Measurements from ENCODE around the gene SDK1.
"Not testable (repeated sequence)": the region's sequence is repeated elsewhere in the genome, so short reads cannot be mapped to it uniquely, and the experiment has no call there.

Gene SDK1

DNA sequence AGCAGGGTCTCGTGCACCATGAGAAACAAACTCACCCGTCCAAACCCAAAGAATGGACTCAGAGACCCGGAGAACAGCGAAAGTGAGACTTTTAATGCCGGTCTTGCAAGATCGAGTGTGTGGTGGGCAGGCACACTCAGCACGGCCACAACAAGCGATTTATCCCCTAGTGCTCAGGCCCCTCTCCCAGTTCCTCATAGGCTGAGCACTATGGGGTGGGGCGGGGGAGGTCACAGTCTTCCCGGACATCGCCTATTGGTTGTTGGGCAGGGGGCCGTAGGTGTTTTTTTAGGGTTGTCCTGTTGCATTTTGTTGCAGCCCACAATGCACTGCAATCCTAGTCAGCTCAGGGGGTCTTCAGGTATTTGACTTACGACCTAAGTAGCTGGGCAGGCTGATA lies 772.7 kb downstream of the SDK1 start:
- ATAC-seq, result no peak
- no peak for DNase-seq

DNA sequence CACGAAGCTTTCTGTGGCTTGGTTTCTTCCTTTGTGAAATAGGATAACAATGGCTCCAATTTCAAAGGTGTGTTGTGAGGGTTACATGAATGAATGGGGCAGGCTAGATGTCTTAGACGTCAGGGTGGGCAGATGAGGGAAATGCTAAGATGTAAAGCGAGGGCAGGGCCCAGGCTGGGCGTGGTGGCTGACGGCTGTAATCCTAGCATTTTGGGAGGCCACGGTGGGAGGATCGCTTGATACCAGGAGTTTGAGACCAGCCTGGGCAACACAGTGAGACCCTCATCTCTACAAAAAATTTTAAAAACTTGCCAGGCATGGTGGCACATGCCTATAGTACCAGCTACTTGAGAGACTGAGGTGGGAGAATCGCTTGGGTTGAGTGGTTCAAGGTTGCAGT lies 773.4 kb downstream of the SDK1 start:
- no peak for ATAC-seq
- no peak for DNase-seq

DNA sequence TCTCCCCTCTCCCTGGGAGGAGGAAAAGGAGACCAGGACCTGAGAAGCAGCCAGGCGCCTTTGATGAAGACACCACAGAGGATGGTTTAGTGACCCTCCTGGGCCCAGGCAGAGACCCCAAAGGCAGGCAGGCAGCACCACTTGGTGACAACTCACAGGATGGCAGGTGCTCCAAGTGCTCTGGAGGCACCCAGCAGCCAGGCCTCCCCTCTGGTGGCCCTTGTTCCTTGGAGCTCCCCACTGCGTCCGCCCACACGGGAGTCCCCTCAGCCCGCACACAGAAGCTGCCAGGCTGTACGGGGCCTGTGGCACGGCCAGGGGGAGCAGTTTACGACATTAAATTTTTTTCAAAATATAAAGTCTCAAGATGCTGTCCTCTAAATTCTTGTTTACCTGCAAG lies 773.9 kb downstream of the SDK1 start:
- DNase-seq, result no peak
- no peak for ATAC-seq

DNA sequence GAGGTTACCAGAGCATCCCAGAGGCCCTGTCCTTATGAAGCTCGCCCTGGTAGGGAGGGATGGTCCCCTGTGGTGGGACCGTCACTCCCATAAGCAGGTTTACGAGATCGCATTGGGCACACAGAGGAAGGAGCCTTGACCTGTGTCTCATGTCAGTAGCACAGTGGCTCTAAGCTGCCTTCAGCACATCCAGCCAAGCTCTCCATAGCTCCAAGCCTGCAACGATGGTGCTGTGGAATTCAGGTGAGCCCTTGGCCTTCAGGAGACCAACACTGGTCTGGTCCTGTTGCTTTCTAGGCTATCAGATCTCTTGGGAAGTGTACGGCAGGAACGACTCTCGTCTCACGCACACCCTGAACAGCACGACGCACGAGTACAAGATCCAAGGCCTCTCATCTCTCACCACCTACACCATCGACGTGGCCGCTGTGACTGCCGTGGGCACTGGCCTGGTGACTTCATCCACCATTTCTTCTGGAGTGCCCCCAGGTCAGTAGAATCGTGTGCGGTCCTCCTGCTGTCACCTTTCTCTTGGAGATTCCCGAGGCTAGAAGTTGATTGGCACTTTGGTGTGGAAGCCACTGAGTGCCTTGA lies 775.7 kb downstream of the SDK1 start:
- DNase-seq, result no peak
- ATAC-seq, result no peak

DNA sequence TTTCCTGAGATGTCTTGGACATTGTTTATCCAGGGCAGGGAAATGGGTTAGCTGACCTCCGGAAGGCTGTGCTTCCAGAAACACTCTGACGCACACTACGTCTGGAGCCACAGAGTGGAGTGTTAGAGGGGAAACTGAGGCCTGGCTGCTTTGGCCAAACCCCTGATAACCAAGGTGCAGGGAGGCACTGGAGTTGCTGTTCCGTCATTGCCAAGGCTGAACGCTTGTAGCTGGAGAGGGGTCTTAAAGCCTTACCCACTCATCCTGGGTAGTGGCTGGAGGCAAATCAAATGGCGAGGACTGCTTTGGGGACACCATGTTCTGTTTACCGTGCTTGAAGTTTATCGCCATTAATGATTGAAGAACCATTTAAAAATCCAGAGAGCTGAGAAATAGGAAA lies 776.9 kb downstream of the SDK1 start:
- ATAC-seq (no peak), DNase-seq (no peak)

DNA sequence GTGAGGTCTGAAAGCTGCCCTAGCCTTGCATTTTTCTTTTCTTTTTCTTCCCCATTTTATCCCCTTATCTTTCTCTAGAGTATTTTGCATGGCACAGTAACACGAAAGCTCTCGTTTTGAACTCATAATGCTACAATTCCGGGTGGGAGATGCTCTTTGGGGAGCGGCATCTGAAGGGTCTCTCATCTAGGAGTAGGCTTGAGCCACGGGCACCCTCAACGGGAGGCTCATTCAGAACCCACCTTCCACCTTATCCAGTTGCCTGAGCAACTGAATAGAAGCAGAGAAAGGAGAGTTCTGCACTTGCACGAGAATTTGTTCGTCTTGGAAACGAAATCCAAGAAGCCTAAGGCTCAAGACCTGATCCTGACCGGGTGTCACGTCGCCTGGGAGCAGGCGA lies 777.5 kb downstream of the SDK1 start:
- no peak for ATAC-seq

DNA sequence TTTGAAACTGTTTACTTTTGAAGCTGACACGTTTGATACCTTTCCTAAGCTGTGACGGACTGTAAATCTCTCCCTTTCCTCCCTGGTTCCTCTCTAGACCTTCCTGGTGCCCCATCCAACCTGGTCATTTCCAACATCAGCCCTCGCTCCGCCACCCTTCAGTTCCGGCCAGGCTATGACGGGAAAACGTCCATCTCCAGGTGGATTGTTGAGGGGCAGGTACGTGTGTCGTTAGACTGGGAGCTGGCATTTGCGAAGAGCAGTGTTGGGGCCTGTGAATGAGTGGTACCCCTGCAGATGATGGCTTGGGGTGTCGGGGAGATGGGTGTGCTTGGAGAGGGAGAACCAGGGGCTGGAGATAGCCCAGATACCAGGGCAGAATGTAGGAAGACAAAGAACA lies 778.3 kb downstream of the SDK1 start:
- no peak for ATAC-seq
- no peak for DNase-seq

More for the DNA sequence above, 777.5 kb downstream of the SDK1 start:
- no peak for DNase-seq

DNA sequence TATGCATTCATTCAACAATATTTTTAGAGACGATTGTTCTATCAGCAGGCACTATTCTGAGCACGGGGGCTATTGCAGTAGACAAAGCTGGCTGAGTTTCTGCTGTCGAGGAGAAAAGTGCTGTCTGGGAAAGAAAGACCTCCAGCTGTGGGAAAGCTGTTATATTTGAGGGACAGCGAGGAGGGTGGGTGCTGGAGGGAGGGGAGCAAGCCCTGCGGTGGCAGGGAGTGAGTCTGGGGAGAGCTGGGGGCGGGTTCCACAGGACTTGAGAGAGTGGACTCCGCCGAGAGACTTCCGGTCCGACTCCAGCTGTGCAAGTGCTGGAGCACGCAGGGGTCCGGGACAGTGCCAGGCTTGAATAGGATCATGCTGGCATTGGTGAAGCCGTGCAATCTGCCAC lies 778.9 kb downstream of the SDK1 start:
- no peak for DNase-seq
- no peak for ATAC-seq

DNA sequence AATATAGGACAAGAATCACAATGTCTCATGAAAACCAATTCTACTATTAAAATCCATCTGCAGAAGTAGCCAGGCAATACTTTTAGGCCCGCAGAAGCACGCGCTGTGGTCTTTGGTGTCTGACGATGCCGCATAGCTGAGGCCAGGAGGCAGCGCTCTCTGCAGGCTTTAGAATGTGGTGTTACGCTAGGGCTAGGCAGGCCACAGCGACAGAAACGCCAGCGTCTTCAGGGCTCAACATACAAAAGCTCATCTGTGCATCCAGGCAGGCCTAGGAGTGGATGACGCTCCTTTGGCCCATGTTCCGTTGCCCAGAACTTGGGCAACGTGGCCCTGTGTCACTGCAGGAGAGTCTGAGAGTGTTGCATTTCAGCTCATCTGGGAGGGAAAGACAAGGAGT lies 779.9 kb downstream of the SDK1 start:
- no peak for ATAC-seq

DNA sequence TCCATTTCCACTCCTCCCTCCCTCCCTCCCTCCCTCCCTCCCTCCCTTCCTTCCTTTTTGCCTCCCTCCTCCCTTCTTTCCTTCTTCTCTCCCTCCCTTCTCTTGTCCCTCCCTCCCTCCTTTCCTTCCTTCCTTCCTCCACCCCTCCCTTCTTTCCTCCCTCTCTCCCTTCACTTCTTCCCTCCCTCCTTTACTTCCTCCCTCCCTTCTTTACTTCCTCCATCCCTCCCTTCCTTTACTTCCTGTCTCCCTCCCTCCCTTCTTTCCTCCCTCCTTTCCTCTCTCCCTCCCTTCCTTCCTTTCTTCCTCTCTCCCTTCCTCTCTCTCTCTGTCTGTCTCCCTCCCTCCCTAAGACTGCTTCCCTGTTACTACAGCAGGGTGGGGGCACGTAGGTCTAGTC lies 782.5 kb downstream of the SDK1 start:
- DNase-seq, result no peak
- no peak for ATAC-seq

More for the DNA sequence above, 779.9 kb downstream of the SDK1 start:
- DNase-seq, result no peak

DNA sequence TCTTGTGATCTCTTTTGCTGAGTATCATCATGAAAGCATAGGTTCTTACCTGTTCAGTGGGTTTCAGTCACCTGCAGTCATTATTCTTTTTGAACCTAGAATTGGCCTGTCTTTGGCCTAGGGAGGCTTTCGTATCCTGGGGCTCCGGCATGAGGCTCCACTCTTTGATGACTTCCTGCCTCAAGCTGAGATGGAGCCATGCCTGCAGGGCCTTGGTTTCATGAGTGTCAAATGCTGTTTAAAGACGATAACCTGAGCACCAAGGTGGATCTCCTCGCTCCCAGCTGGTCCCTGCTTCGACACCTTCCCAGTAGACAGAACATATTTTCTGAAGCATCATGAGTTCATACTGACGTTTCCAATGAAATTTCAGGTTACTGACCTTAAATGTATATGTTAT lies 783.2 kb downstream of the SDK1 start:
- ATAC-seq (no peak), DNase-seq (no peak)

DNA sequence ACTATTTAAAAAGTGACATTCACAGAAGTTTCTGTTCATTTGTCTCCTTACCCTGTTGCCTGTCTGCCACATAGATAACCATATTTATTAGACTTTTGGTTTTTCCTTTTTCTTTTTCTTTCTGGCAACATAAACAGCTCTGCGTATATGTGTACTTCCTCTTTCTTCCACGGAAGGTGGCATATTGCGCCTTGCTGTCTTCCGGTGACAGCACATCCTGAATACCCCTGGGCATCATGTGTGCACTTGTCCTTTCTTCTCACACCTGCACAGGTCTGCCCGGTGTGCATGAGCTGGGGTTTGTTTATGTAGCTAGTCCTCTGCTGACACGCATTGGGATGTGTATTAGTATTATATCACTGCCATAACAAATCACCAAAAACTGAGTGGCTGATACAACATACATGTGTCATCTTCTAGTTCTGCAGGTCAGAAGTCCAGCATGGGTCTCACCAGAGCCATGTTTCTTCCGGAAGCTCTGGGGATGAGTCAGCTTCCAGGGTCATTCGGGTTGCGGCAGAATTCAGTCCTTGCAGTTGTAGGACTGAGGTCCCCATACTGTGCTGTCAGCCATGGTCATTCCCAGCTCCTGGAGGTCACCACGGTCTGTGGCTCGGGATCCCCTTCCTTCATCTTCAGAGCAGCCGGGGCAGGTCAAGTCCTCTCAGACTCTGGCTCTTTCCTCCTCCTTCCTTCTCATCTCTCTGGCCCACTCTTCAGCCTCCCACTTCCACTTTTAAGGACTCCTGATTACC lies 785.1 kb downstream of the SDK1 start:
- DNase-seq (no peak), ATAC-seq (no peak)

DNA sequence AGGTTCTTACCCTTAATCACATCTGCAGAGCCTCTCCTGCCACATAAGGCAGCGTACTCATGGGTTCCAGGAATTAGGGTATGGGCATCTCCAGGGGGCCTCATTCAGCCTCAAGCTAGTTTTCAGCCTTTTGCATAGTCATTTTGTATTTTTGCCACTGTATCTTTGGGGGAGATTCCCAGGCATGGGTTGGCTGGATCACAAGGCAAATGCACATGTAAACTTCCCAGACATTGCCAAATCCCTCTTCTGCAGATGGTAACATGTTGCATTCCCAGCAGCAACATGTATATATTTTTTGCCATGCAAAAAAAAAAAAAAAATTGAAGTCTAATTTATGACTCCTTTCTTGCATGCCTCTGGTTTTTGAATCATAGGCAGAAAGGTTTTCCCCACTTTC lies 785.7 kb downstream of the SDK1 start:
- DNase-seq (no peak), ATAC-seq (no peak)

DNA sequence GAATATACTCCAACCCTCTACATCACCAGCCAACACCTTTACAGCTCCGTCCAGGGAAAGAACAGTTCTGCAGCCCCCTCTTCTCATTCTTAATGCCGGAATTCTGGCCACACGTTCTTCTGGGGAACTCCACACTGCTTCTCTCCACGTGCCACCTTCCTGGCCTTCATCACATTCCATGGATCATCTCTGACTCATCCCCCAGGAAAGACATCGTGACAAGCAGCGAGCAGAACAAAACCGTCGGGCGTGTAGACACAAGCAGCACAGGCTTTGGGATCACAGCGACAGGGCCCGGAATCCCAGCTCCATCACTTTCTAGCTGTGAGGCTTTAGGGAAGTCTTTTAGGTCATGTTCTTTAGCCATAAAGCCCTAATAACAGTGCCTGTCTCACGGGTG lies 790.7 kb downstream of the SDK1 start:
- no peak for ATAC-seq
- no peak for DNase-seq

DNA sequence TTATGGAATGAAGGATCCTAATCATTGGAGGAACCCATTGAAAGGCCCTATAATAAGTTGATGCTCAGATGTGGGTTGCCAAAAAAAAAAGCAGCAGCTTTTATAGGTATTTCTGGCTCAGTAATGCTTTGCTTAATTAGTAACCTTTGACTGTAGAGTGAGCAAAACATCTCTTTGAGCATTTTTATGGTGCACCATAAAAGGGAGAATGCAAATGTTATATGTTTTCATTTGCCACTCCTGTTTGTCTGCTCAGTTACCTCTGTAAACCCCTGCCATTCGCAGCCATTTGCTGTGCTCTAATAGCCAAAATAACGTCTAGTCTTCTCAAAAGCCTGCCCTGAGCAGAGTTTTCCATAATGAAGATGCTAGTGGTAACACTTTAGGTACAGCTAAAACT lies 792.0 kb downstream of the SDK1 start:
- ATAC-seq (no peak), DNase-seq (no peak)

DNA sequence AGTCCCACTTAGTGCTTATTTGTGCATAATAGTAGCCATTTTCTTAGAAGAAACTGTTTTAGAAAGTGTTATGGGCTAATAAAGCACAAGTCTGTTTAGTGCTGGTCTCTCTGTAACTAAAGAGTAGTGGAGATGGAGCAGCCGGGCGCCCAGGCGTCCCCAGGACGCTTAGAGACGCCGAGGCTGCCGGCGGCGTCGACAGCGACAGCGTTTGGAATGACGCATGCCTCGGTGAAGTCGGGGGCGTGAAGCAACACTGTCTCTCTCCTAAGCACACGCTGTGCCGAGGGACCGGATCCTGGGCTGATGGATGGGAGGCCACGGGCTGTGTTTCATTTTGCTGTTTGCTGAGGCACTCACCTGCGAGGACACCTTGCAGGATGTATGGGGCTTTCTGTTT lies 792.4 kb downstream of the SDK1 start:
- DNase-seq (no peak), ATAC-seq (no peak)

DNA sequence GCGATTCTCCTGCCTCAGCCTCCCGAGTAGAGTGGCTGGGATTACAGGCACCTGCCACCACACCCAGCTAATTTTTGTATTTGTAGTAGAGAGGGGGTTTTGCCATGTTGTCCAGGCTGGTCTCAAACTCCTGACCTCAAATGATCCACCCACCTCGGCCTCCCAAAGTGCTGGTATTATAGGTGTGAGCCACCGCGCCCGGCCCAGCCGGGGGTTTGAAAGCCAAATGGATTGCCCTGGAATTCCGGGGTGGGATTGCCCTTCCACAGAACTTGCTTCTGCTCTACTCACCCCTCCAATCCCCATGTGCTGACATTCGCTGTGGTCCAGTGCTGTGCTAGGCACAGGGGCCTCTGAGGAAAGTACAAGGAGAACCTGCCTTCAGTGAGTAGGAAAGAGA lies 793.1 kb downstream of the SDK1 start:
- DNase-seq, ATAC-seq: not testable (repeated sequence)

DNA sequence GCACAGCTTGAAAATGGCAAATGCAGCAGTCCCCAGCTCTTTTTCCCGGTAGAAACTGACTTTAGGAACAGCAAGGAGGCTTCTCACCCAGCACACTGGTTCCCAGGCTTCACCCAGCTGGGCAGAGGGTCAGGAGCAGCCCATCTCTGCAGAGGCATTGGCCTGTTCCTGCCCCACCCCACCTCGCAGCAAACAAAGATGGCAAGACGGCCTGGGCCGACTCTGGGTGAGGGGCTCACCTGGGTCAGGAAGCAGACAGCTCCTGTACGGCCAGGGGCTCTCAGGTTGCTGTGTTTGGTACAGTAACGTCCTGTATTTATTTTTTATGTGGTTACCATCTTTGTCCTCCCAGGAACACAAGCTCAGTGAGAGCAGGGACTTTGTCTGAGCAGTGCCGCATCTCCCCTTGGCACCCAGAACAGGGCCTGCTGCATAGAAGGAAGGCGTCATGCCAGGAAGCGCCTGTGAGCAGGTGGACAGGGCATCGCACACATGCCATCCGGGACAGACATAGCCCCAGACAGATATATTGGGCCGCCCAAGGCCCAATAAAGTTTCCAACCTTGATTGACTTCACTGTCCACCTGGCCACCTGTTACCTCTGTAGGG lies 796.1 kb downstream of the SDK1 start:
- ATAC-seq, result no peak
- no peak for DNase-seq

DNA sequence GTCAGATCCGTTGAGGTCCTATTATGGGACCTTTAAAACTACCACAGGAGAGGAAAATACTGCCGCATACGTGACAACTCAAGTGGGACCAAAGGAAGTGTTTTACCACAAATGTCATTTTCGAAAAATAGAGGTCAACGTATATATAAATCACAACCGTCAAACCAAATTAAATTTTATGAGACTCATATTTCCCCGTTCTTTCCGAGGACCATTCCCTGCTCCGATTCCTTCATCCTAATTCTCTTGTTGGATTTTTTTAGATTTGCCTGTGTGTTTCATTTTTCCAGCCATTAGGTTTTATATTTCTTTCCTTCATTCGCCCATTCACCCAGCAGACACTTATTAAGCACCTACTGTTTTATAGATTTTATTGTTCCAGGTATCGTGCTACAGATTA lies 797.1 kb downstream of the SDK1 start:
- DNase-seq, result no peak

DNA sequence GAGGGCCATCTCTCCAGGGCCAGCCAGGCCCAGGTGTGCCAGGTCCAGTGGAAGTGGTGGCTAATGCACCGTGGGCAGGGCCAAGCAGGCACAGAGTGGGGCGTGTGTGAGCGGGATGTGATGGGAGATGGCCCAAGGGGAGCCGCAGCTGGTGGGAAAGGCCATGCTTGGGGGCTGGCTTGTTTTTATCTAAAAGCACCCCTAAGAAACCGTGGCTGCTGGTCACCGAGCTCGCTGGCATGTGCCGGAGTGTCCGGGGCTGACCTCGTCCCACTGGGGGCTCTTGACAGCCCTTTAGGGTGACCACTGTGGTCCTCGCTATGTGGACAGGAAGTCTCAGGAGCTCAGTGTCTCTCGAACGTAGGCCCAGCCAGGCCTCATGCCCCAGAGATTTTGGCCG lies 798.6 kb downstream of the SDK1 start:
- ATAC-seq (peak; percentile 11), DNase-seq (no peak)

More for the DNA sequence above, 797.1 kb downstream of the SDK1 start:
- no peak for ATAC-seq

DNA sequence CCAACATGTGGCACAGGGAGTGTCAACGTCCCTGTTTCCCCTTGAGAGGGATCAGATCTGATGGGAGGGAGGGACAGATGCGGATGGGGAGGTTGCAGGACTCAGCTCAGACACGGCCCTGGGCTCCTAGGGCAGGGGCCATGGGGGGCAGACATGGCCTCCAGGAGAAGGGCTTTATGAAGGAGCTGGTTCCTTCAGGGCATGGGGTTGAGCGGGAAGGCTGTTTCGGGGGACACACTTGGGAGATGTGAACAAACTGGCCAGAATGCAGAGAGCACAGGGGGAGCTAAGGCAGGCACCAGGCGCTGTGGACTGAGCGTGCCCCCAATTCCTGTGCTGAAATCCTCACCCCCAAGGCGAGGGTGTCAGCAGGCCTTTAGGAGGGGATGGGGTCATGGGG lies 799.1 kb downstream of the SDK1 start:
- DNase-seq, result no peak
- no peak for ATAC-seq

DNA sequence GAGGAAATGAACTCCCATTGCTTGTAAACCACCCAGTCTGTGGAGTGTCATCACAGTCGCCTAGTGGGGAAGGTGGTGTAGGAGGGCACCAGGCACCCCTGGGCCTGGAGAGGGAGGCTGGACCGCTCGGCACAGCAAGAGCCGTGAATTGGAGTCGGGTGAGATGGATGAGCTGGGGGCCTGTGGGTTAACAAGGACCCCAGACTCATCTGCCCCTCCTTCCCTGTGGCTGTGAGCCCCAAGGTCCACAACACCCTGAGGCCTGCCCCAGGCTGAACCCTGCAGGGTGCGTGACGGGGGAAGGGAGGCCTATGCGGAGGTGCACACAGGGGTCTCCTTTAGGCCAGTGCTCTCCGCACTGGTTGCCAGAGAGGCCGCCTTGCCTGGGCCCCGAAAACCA lies 799.6 kb downstream of the SDK1 start:
- no peak for DNase-seq
- ATAC-seq, result no peak

DNA sequence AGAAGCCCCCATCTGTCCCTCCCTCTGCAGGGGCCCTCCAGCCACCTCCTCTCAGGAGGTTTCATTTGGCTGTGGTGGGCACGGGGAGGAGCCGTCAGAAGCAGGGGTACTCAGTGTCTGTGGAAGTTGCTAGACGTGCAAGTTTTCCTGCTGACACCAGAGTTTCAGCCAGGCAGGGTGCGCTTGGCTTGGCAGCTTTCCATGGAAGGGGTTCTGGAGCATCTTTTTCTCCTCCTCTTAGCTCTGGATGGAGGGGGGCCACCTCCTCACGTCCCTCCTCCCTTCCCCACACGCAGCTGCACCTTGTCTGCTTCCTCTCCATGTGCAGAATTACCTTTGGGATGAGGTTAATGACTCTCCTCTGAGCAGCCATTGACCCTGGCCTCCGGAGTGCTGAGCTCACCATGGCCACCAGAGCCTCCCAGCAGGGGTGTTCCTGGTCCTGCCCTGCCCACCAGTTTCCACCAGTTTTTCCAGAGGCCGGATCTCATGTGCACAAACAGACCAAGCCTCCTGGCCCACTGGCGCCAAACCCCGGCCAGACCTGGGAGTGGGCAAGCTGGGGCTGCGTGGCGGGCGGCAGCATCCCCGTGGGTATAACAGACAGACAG lies 801.3 kb downstream of the SDK1 start:
- no peak for DNase-seq
- ATAC-seq, result no peak

All from stimulated activated naive CD8-positive, alpha-beta T cell treated with anti-CD3 and anti-CD28 coated beads, Interleukin-15, Interleukin-2, amounts not matched to agents 100 U/mL and 50 U/mL, for 24 hours (primary cell).